BLaER1 treated with 17β-estradiol and CSF1 and Interleukin-3, amounts not matched to agents 10 nM and 100 nM (cell line): ENCODE measurements around the gene LRRTM2.

ENCODE experiments used
- H3K27ac ChIP-seq, 11 experiments: shearing (Covaris generic); formaldehyde crosslinking; 2 replicates each; pipeline ENCODE4 v1.8.1; 2022
- H3K27me3 ChIP-seq, 11 experiments: shearing (Covaris generic); formaldehyde crosslinking; 2 replicates each; pipeline ENCODE4 v1.8.1; 2022
- H3K36me3 ChIP-seq, 11 experiments: shearing (Covaris generic); formaldehyde crosslinking; 2 replicates each; pipeline ENCODE4 v1.8.1; 2022
- H3K4me1 ChIP-seq, 10 experiments: shearing (Covaris generic); formaldehyde crosslinking; 2 replicates each; pipeline ENCODE4 v1.8.1; 2022
- H3K4me2 ChIP-seq, 11 experiments: shearing (Covaris generic); formaldehyde crosslinking; 2 replicates each; pipeline ENCODE4 v1.8.1; 2022
- H3K4me3 ChIP-seq, 10 experiments: shearing (Covaris generic); formaldehyde crosslinking; 2 replicates each; pipeline ENCODE4 v1.8.1; 2022
- H3K9ac ChIP-seq, 11 experiments: shearing (Covaris generic); formaldehyde crosslinking; 2 replicates each; pipeline ENCODE4 v1.8.1; 2022
- H3K9me3 ChIP-seq, 11 experiments: shearing (Covaris generic); formaldehyde crosslinking; replicated peaks in 1 of 11; 2 replicates each; pipeline ENCODE4 v1.8.1; 2022
- H4K20me1 ChIP-seq, 11 experiments: shearing (Covaris generic); formaldehyde crosslinking; 2 replicates each; pipeline ENCODE4 v1.8.1; 2022
- Cebpa-rat ChIP-seq, 11 experiments: shearing (Covaris generic); IDR thresholded peaks; 2 replicates each; pipeline ENCODE4 v1.8.1; 2022

Gene LRRTM2

DNA sequence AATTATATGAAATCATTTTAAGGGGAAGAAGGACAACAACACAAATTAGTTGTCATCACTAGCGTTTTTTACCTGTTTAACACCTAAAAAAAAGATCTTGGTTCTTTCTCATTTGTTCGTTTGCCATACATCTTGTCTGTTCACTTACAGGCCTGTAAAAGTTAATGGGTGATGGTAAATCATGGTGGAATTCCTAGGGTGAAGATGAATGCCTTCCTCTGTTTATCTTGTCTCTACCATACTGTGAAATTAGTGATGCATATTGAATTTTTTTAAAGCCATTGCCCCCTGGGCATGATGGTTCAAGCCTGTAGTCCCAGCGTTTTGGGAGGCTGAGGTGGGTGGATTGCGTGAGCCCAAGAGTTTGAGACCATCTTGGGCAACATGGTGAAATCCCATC is 46.6 kb downstream of the LRRTM2 start:
- H3K36me3 ChIP-seq = peaks cover 56 to 94% (median 74%) of the 10 kb centered on the region in 11 experiments
- H3K27ac ChIP-seq = no peak overlapping the region
- H3K9ac ChIP-seq = no peak overlapping the region
- H3K27me3 ChIP-seq = no peaks in the 10 kb centered on the region
- peaks cover 21 to 98% (median 57%) of the 10 kb centered on the region in 11 experiments; a peak in 21 of 22 replicates for H4K20me1 ChIP-seq
- no peak for TF ChIP-seq Cebpa-rat (IDR thresholded peaks at IDR 0.05)
- no peak overlapping the region for H3K4me2 ChIP-seq
- peaks cover 12 to 26% (median 17%) of the 10 kb centered on the region in 10 experiments for H3K4me1 ChIP-seq
- H3K9me3 ChIP-seq = no peaks in the 10 kb centered on the region
- no peak overlapping the region for H3K4me3 ChIP-seq

GRCh38 chr5:138824924-138825863 is 49.9 kb downstream of the LRRTM2 start:
- H3K27me3 ChIP-seq = no peaks in the 10 kb centered on the region
- no peak for TF ChIP-seq Cebpa-rat (IDR thresholded peaks at IDR 0.05)
- H3K27ac ChIP-seq = no peak overlapping the region
- H3K36me3 ChIP-seq = peaks cover 58 to 97% (median 75%) of the 10 kb centered on the region in 11 experiments
- H3K4me3 ChIP-seq = no peak overlapping the region
- H3K9me3 ChIP-seq = no peaks in the 10 kb centered on the region
- H3K4me2 ChIP-seq = no peak overlapping the region; a peak in 1 of 22 replicates
- H4K20me1 ChIP-seq = peaks cover 20 to 98% (median 50%) of the 10 kb centered on the region in 11 experiments
- H3K9ac ChIP-seq = no peak overlapping the region
- peaks cover 0 to 11% (median 2%) of the 10 kb centered on the region in 10 experiments; a peak in 7 of 20 replicates for H3K4me1 ChIP-seq

DNA sequence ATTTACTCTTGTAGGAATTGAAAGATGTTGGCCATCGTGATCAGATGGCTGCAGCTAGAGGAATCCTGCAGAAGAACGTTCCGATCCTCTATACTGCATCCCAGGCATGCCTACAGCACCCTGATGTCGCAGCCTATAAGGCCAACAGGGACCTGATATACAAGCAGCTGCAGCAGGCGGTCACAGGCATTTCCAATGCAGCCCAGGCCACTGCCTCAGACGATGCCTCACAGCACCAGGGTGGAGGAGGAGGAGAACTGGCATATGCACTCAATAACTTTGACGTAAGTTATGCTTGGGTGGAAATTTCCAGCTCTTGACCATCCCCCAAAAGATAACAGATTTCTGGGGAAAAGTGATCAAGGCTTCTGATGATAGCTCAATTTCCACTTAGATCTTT is 50.6 kb downstream of the LRRTM2 start:
- no peak overlapping the region for H3K27ac ChIP-seq
- H3K4me2 ChIP-seq = no peak overlapping the region; a peak in 1 of 22 replicates
- TF ChIP-seq Cebpa-rat (IDR thresholded peaks at IDR 0.05) = no peak
- no peaks in the 10 kb centered on the region; a peak in 1 of 22 replicates for H3K9me3 ChIP-seq
- no peaks in the 10 kb centered on the region for H3K27me3 ChIP-seq
- H4K20me1 ChIP-seq = peaks cover 22 to 95% (median 50%) of the 10 kb centered on the region in 11 experiments
- no peak overlapping the region for H3K9ac ChIP-seq
- peaks cover 58 to 93% (median 72%) of the 10 kb centered on the region in 11 experiments for H3K36me3 ChIP-seq
- H3K4me1 ChIP-seq = peaks cover 0 to 11% (median 2%) of the 10 kb centered on the region in 10 experiments; a peak in 7 of 20 replicates
- H3K4me3 ChIP-seq = no peak overlapping the region

- no peak overlapping the region for H3K9ac ChIP-seq
- TF ChIP-seq Cebpa-rat (IDR thresholded peaks at IDR 0.05) = 0 out of 22 replicates have a peak, but pooled peaks of 1 of the 11 experiments have one; percentile 42
Observed at GRCh38 chr5:138820695-138821094, 54.4 kb downstream of the LRRTM2 start.

GRCh38 chr5:138819081-138819480 is 56.1 kb downstream of the LRRTM2 start:
- H3K4me2 ChIP-seq = no peak overlapping the region
- no peak overlapping the region for H3K27ac ChIP-seq
- no peaks in the 10 kb centered on the region for H3K27me3 ChIP-seq
- H3K9ac ChIP-seq = no peak overlapping the region
- peaks cover 0 to 12% (median under 1%) of the 10 kb centered on the region in 10 experiments; a peak in 7 of 20 replicates for H3K4me1 ChIP-seq
- H4K20me1 ChIP-seq = peaks cover 18 to 97% (median 73%) of the 10 kb centered on the region in 11 experiments; a peak in 21 of 22 replicates
- no peak overlapping the region for H3K4me3 ChIP-seq
- H3K9me3 ChIP-seq = peaks cover 0 to 12% (median 0%) of the 10 kb centered on the region in 11 experiments; a peak in 5 of 22 replicates
- TF ChIP-seq Cebpa-rat (IDR thresholded peaks at IDR 0.05) = no peak
- peaks cover 63 to 93% (median 75%) of the 10 kb centered on the region in 11 experiments for H3K36me3 ChIP-seq

More at GRCh38 chr5:138820695-138821094, 54.4 kb downstream of the LRRTM2 start:
- Histone ChIP-seq H3K4me1 (peaks cover 0 to 15% (median 8%) of the 10 kb centered on the region in 10 experiments; a peak in 10 of 20 replicates), H4K20me1 (peaks cover 25 to 97% (median 75%) of the 10 kb centered on the region in 11 experiments), H3K27me3 (no peaks in the 10 kb centered on the region), H3K9me3 (peaks cover 0 to 12% (median 0%) of the 10 kb centered on the region in 11 experiments; a peak in 3 of 22 replicates), H3K4me3 (no peak overlapping the region), H3K36me3 (peaks cover 58 to 93% (median 71%) of the 10 kb centered on the region in 11 experiments), H3K27ac (no peak overlapping the region), H3K4me2 (no peak overlapping the region)
